ENCODE results near the gene TRIM14.

Gene TRIM14

DNA sequence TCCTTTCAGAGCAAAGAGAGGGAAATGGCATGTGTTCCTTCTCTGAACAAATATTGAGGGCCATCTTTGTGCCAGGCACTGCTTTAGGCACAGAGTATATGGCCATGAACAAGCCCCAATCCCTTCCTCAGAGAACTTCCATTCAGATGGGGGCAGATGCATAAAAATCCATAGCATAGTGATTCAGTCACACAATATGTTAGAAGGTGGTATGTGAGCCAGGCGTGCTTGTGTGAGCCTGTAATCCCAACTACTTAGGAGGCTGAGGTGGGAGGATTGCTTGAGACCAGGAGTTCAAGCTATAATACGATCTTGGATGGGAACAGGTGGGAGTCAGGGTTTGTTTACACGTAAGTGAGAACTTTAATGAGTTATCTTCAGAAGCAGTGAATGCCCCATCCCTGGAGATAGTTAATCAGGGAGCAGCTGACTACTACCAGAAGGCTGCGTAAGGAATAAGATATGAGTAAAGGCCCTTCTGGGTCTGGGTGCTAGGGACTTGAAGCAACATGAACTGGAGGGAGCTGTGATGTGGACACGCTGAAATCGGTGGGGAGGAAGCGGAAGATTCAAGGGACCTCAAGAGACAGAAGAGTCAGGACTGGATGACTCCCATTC is 35.3 kb downstream of the TRIM14 start:
- no peak overlapping the region for H3K4me3 ChIP-seq (ENCODE audit: low read depth, low read length)
- TF ChIP-seq, protein P1, sequence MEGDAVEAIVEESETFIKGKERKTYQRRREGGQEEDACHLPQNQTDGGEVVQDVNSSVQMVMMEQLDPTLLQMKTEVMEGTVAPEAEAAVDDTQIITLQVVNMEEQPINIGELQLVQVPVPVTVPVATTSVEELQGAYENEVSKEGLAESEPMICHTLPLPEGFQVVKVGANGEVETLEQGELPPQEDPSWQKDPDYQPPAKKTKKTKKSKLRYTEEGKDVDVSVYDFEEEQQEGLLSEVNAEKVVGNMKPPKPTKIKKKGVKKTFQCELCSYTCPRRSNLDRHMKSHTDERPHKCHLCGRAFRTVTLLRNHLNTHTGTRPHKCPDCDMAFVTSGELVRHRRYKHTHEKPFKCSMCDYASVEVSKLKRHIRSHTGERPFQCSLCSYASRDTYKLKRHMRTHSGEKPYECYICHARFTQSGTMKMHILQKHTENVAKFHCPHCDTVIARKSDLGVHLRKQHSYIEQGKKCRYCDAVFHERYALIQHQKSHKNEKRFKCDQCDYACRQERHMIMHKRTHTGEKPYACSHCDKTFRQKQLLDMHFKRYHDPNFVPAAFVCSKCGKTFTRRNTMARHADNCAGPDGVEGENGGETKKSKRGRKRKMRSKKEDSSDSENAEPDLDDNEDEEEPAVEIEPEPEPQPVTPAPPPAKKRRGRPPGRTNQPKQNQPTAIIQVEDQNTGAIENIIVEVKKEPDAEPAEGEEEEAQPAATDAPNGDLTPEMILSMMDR (IDR thresholded peaks at IDR 0.05; ENCODE audit: low read depth, low read length): no peak
- no peaks in the 10 kb centered on the region for H3K27me3 ChIP-seq (ENCODE audit: insufficient read depth, low read depth, severe bottlenecking)
- no peaks in the 10 kb centered on the region for H3K9me3 ChIP-seq (ENCODE audit: severe bottlenecking)
- peaks cover 65% of the 10 kb centered on the region for H3K36me3 ChIP-seq
- DNase-seq: no peak
- no peak overlapping the region for H3K27ac ChIP-seq

DNA sequence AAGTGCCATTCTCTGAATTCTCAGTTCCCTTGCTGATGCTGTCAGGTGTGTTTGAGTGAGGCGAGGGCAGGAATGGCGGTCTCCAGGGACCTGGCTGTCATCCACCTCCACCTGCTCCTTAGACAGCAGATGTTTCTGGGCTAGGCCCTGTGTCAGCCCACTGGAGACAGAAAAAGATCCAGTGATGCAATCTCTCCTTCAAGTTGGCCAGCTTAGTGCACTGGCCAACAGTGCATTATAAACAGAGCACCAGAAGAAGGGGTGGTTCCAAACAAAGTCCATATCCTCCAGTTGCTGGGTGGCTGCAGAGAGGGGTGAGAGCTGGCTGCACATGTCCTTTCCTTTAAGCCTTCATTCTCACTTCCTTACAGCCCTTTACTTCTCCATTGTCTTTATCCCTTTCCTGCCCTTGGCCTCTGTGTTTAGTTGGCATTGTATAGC is 35.9 kb downstream of the TRIM14 start:
- Histone ChIP-seq H3K36me3 (peaks cover 69% of the 10 kb centered on the region), H3K4me3 (ENCODE audit: low read depth, low read length) (no peak overlapping the region), H3K9me3 (ENCODE audit: severe bottlenecking) (no peaks in the 10 kb centered on the region), H3K27me3 (ENCODE audit: insufficient read depth, low read depth, severe bottlenecking) (no peaks in the 10 kb centered on the region), H3K27ac (no peak overlapping the region)
- TF ChIP-seq, protein P1 (IDR thresholded peaks at IDR 0.05; ENCODE audit: low read depth, low read length): no peak
- no peak for DNase-seq

DNA sequence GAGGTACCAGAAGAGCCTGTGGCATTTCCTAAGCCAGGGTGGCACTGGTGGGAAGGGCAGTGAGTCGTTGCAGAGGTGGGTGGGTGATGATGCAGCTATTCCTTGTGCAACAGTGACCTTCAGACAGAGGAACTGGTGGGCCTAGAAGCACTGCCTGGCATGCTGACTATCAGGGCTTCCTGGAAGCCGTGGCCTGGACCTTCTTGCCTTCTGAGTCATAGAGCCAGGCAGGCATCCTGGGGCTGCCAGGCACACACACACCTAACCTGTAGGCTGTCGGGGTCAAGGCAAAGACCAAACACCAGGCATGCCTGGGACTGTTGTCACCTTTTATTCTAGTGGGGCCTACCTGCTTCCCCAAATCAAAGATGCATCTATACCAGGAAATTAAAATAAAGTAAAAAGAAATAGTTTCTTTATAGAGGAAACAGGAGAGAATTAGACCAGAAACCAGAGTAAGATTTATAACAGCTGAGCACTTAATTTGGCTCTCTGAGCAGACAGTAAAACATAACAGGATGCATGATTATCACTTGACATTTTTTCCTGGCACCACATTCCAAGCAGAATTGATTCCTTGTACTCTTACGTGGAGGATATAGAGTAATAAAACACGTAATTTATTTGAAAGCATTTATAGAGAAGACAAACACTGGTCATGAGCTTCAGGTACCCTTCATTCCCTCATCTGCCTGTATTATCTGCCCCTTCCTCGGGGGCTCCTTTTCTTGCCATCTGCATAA is 37.4 kb downstream of the TRIM14 start:
- TF ChIP-seq, protein P1 (IDR thresholded peaks at IDR 0.05; ENCODE audit: low read depth, low read length): no peak
- Histone ChIP-seq H3K4me3 (ENCODE audit: low read depth, low read length) (no peak overlapping the region), H3K27ac (no peak overlapping the region), H3K9me3 (ENCODE audit: severe bottlenecking) (no peaks in the 10 kb centered on the region), H3K27me3 (ENCODE audit: insufficient read depth, low read depth, severe bottlenecking) (no peaks in the 10 kb centered on the region), H3K36me3 (peaks cover 71% of the 10 kb centered on the region)
- no peak for DNase-seq

DNA sequence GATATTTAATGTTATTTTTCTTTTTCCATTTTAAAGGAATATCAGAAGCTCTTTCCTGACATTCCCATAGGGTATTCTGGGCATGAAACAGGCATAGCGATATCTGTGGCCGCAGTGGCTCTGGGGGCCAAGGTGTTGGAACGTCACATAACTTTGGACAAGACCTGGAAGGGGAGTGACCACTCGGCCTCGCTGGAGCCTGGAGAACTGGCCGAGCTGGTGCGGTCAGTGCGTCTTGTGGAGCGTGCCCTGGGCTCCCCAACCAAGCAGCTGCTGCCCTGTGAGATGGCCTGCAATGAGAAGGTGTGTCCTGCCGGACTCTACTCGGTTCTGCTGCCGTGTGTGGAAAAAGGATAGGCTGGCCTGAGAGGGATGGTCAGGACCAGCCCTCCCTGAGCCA is 38.2 kb downstream of the TRIM14 start:
- no peak for DNase-seq
- TF ChIP-seq, protein P1 (IDR thresholded peaks at IDR 0.05; ENCODE audit: low read depth, low read length): no peak
- Histone ChIP-seq H3K4me3 (ENCODE audit: low read depth, low read length) (no peak overlapping the region), H3K27ac (no peak overlapping the region), H3K9me3 (ENCODE audit: severe bottlenecking) (no peaks in the 10 kb centered on the region), H3K27me3 (ENCODE audit: insufficient read depth, low read depth, severe bottlenecking) (no peaks in the 10 kb centered on the region), H3K36me3 (peaks cover 63% of the 10 kb centered on the region)

DNA sequence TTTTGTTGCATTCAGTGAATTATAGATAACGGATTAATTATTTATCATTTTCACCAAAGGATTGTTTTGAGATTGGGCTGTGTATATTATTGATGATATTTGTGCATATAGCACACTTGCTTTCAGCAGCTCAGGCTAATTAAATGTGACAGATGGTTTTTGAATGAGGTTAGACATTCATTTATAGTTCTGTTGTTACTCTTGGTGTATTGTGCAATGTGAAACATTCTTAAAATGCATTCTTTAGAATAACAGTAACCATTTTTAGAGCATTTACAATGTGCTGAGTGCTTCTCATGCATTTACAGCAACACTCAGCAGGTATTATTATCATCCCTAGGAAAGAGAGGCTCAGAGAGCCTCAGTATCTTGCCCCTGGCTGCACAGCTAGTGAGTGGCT is 38.7 kb downstream of the TRIM14 start:
- H3K27me3 ChIP-seq (ENCODE audit: insufficient read depth, low read depth, severe bottlenecking): no peaks in the 10 kb centered on the region
- H3K27ac ChIP-seq: no peak overlapping the region
- no peaks in the 10 kb centered on the region for H3K9me3 ChIP-seq (ENCODE audit: severe bottlenecking)
- H3K36me3 ChIP-seq: peaks cover 61% of the 10 kb centered on the region
- H3K4me3 ChIP-seq (ENCODE audit: low read depth, low read length): no peak overlapping the region
- TF ChIP-seq, protein P1 (IDR thresholded peaks at IDR 0.05; ENCODE audit: low read depth, low read length): no peak
- DNase-seq: no peak

Data from WERI-Rb-1 (cell line).